HG02938 (cell line): Measurements from ENCODE around the gene ATG9A.
"Not testable (repeated sequence)": the region's sequence is repeated elsewhere in the genome, so short reads cannot be mapped to it uniquely, and the experiment has no call there.

Experiments used
- ATAC-seq: cut with Tn5 transposase; IDR thresholded peaks from one replicate; pipeline ENCODE4 v1.9.1; 2021; ENCODE audit warnings: mild to moderate bottlenecking, moderate library complexity; ENCODE audit not compliant: unreplicated experiment

The ATG9A gene

GRCh38 chr2:219207134-219207883 lies 22.1 kb downstream of the ATG9A start:
- ATAC-seq: no peak

GRCh38 chr2:219206328-219207133 lies 22.9 kb downstream of the ATG9A start, which contains the start of gene ZFAND2B:
ZFAND2B (plus strand) TSS chr2:219206782; CDS start chr2:219206988, 206 bp downstream.
- peak; percentile 94 for ATAC-seq

GRCh38 chr2:219205981-219206327 lies 23.5 kb downstream of the ATG9A start:
- no peak for ATAC-seq

- ATAC-seq: no peak
Measured at GRCh38 chr2:219205165-219205538, 24.3 kb downstream of the ATG9A start.

- no peak for ATAC-seq
Measured at GRCh38 chr2:219204425-219205164, 24.8 kb downstream of the ATG9A start.

GRCh38 chr2:219201331-219201730 lies 28.1 kb downstream of the ATG9A start:
- not testable (repeated sequence) for ATAC-seq

- not testable (repeated sequence) for ATAC-seq
Measured at GRCh38 chr2:219200502-219201326, 28.7 kb downstream of the ATG9A start.

- ATAC-seq: no peak
Measured at GRCh38 chr2:219199470-219200211, 29.8 kb downstream of the ATG9A start.

GRCh38 chr2:219198974-219199373 lies 30.5 kb downstream of the ATG9A start:
- no peak for ATAC-seq

- no peak for ATAC-seq
Measured at GRCh38 chr2:219197388-219197787, 32.0 kb downstream of the ATG9A start.

GRCh38 chr2:219186754-219187456 lies 42.5 kb downstream of the ATG9A start:
- ATAC-seq: no peak

- no peak for ATAC-seq
Measured at GRCh38 chr2:219184121-219184520, 45.3 kb downstream of the ATG9A start.

- no peak for ATAC-seq
Measured at GRCh38 chr2:219183151-219183772, 46.2 kb downstream of the ATG9A start.

- no peak for ATAC-seq
Measured at GRCh38 chr2:219182331-219183150, 46.9 kb downstream of the ATG9A start.

GRCh38 chr2:219181531-219181930 lies 47.9 kb downstream of the ATG9A start:
- ATAC-seq: no peak

- no peak for ATAC-seq
Measured at GRCh38 chr2:219180961-219181360, 48.5 kb downstream of the ATG9A start.

- no peak for ATAC-seq
Measured at GRCh38 chr2:219179601-219180465, 49.6 kb downstream of the ATG9A start.
